A549 (cell line): ENCODE results near the gene TRMT2A.
"Not testable (repeated sequence)": the region's sequence is repeated elsewhere in the genome, so short reads cannot be mapped to it uniquely, and the experiment has no call there.

Experiments
- BHLHE40 ChIP-seq: IDR thresholded peaks from 2 replicates; pipeline ENCODE4 v1.6.1; 2012; ENCODE audit warnings: low read depth, low read length, inconsistent platforms
- CTCF ChIP-seq: fragments of >200 bp; sonication (Bioruptor Twin); formaldehyde crosslinking; IDR thresholded peaks from 3 replicates; pipeline ENCODE4 v1.5.1; 2016
- EP300 ChIP-seq, 2 experiments: fragments of >200 bp; sonication (Bioruptor Twin); formaldehyde crosslinking; IDR thresholded peaks; 2 replicates in 1 of 2; 3 replicates in 1 of 2; pipeline ENCODE4 v1.6.1; 2016 to 2017
- ESRRA ChIP-seq: fragments of 150-350 bp; IDR thresholded peaks from 2 replicates; pipeline ENCODE4 v1.6.1; 2014; ENCODE audit warnings: mild to moderate bottlenecking, low read length, borderline replicate concordance
- JUNB ChIP-seq: fragments of >200 bp; sonication (Bioruptor Twin); formaldehyde crosslinking; IDR thresholded peaks from 2 replicates; pipeline ENCODE4 v1.6.1; 2016
- KDM1A ChIP-seq: fragments of 200-600 bp; sonication (generic); IDR thresholded peaks from 2 replicates; pipeline ENCODE4 v1.6.1; 2016; ENCODE audit warnings: low read depth, mild to moderate bottlenecking
- MAX ChIP-seq: IDR thresholded peaks from 2 replicates; pipeline ENCODE4 v1.6.1; 2012
- MAZ ChIP-seq: fragments of 150-350 bp; IDR thresholded peaks from 2 replicates; pipeline ENCODE4 v1.6.1; 2014; ENCODE audit warnings: antibody characterized with exemption, low read depth, low read length, borderline replicate concordance
- POLR2A ChIP-seq: IDR thresholded peaks from 2 replicates; pipeline ENCODE4 v1.6.1; 2012; ENCODE audit warnings: mild to moderate bottlenecking, low read length
- RAD21 ChIP-seq, 2 experiments: fragments of >200 bp in 1 of 2; sonication (Bioruptor Twin) in 1 of 2; formaldehyde crosslinking in 1 of 2; IDR thresholded peaks in 1 of 2; conservative IDR thresholded peaks in 1 of 2; 2 replicates in 1 of 2; 3 replicates in 1 of 2; pipeline ENCODE4 v1.6.1; 2012 to 2018; ENCODE audit warnings: inconsistent platforms in 1 of 2
- REST ChIP-seq: fragments of 200-600 bp; sonication (generic); IDR thresholded peaks from 2 replicates; pipeline ENCODE4 v1.6.1; 2016; ENCODE audit warnings: antibody characterized with exemption, mild to moderate bottlenecking, moderate library complexity
- SMC3 ChIP-seq: fragments of >200 bp; sonication (Bioruptor Twin); formaldehyde crosslinking; IDR thresholded peaks from 3 replicates; pipeline ENCODE4 v1.6.1; 2018; ENCODE audit warnings: inconsistent platforms
- TFCP2L1 ChIP-seq: fragments of 250-450 bp; sonication (Bioruptor Pico); IDR thresholded peaks from 2 replicates; pipeline ENCODE4 v1.5.0; 2021; ENCODE audit warnings: mild to moderate bottlenecking
- TF ChIP-seq, protein P1 (sequence below): fragments of 150-350 bp; IDR thresholded peaks from 2 replicates; pipeline ENCODE4 v1.6.1; 2014; ENCODE audit warnings: low read depth, mild to moderate bottlenecking, low read length

DNA sequence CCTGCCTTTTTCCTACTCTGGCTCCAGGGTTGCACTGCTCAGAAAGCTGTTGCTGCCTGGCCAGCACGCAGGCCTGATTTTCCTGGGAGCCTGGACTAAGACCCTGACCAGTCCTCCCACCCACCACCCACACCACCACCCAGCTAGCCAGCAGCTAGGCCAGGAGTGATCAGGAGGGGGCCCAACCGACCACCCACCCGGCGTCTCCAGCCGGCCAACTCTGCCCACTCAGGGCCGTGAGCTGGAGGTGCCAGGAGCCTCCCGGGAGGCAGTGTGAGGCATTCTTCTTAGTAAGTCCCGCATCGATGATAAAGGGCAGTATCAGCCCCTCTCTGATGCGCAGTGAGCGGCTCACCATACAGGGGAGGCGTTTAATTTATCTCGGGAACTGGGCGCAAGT lies 42.5 kb upstream of the TRMT2A start:
- TF ChIP-seq REST; MAZ; SMC3; KDM1A; MAX; CTCF; RAD21 (conservative IDR thresholded peaks at IDR 0.05 in 1 of 2, IDR thresholded peaks at IDR 0.05 in 1 of 2); POLR2A; BHLHE40; EP300 (IDR thresholded peaks at IDR 0.05); TFCP2L1; JUNB; ESRRA: not testable (repeated sequence)
- TF ChIP-seq, protein P1, sequence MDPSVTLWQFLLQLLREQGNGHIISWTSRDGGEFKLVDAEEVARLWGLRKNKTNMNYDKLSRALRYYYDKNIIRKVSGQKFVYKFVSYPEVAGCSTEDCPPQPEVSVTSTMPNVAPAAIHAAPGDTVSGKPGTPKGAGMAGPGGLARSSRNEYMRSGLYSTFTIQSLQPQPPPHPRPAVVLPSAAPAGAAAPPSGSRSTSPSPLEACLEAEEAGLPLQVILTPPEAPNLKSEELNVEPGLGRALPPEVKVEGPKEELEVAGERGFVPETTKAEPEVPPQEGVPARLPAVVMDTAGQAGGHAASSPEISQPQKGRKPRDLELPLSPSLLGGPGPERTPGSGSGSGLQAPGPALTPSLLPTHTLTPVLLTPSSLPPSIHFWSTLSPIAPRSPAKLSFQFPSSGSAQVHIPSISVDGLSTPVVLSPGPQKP = not testable (repeated sequence)
